ENCODE measurements around the gene PPP2R3B.
"Not testable (repeated sequence)": the region's sequence is repeated elsewhere in the genome, so short reads cannot be mapped to it uniquely, and the experiment has no call there.

The PPP2R3B gene

GRCh38 chrX:318739-319578 is 67.7 kb downstream of the PPP2R3B start, which contains the start of gene GTPBP6:
Gene GTPBP6, minus strand, starts transcription at chrX:318796. Its CDS starts 9 bp downstream, at chrX:318787.
- peak; percentile 98 for DNase-seq (ENCODE audit: low read depth)

- DNase-seq (ENCODE audit: low read depth), result peak; percentile 93
These were observed 68.5 kb downstream of the PPP2R3B start for GRCh38 chrX:318068-318738.

GRCh38 chrX:317424-318067 is 69.2 kb downstream of the PPP2R3B start:
- DNase-seq (ENCODE audit: low read depth), result no peak

- DNase-seq (ENCODE audit: low read depth), result no peak
These were observed 70.1 kb downstream of the PPP2R3B start for GRCh38 chrX:316351-317325.

- DNase-seq (ENCODE audit: low read depth), result no peak
These were observed 71.7 kb downstream of the PPP2R3B start for GRCh38 chrX:314781-315595.

GRCh38 chrX:314049-314448 is 72.7 kb downstream of the PPP2R3B start:
- DNase-seq (ENCODE audit: low read depth), result no peak

GRCh38 chrX:313546-313945 is 73.2 kb downstream of the PPP2R3B start:
- no peak for DNase-seq (ENCODE audit: low read depth)

GRCh38 chrX:312621-313331 is 73.9 kb downstream of the PPP2R3B start:
- no peak for DNase-seq (ENCODE audit: low read depth)

GRCh38 chrX:311156-312129 is 75.3 kb downstream of the PPP2R3B start:
- no peak for DNase-seq (ENCODE audit: low read depth)

- DNase-seq (ENCODE audit: low read depth), result no peak
These were observed 76.0 kb downstream of the PPP2R3B start for GRCh38 chrX:310621-311155.

- no peak for DNase-seq (ENCODE audit: low read depth)
These were observed 77.7 kb downstream of the PPP2R3B start for GRCh38 chrX:308821-309520.

- no peak for DNase-seq (ENCODE audit: low read depth)
These were observed 79.2 kb downstream of the PPP2R3B start for GRCh38 chrX:307261-308111.

- not testable (repeated sequence) for DNase-seq (ENCODE audit: low read depth)
These were observed 80.0 kb downstream of the PPP2R3B start for GRCh38 chrX:306614-307251.

- not testable (repeated sequence) for DNase-seq (ENCODE audit: low read depth)
These were observed 80.7 kb downstream of the PPP2R3B start for GRCh38 chrX:305781-306613.

GRCh38 chrX:302975-303374 is 83.7 kb downstream of the PPP2R3B start:
- DNase-seq (ENCODE audit: low read depth), result no peak

GRCh38 chrX:300334-300733 is 86.4 kb downstream of the PPP2R3B start:
- no peak for DNase-seq (ENCODE audit: low read depth)
